Tibial artery (tissue), 4 donors: ENCODE data around the gene SCRT2.

Experiments
- DNase-seq, 2 donors: peaks; one replicate each; pipeline ENCODE4 v3.0.0-alpha.2; 2019
- H3K27ac ChIP-seq, 2 donors: fragments of 200-600 bp; sonication (generic) in 1 of 2; 1 replicate in 1 of 2; 2 replicates in 1 of 2; pipeline ENCODE4 v1.5.1; 2018 to 2019; ENCODE audit warnings: mild to moderate bottlenecking in 1 of 2
- H3K27me3 ChIP-seq, 2 donors: fragments of 200-600 bp; sonication (generic) in 1 of 2; one replicate each; pipeline versions ENCODE4 v1.5.1 to v1.6.0; 2016 to 2019
- H3K36me3 ChIP-seq, 3 donors: fragments of 200-600 bp; sonication (generic) in 2 of 3; one replicate each; pipeline ENCODE4 v1.5.1; 2016 to 2019; ENCODE audit warnings: mild to moderate bottlenecking in 2 of 3
- H3K4me1 ChIP-seq, 4 donors: fragments of 200-600 bp; sonication (generic) in 2 of 4; 1 replicate in 3 of 4; 2 replicates in 1 of 4; pipeline ENCODE4 v1.5.1; 2016 to 2019
- H3K4me3 ChIP-seq, 2 donors: fragments of 200-600 bp; sonication (generic) in 1 of 2; 1 replicate in 1 of 2; 2 replicates in 1 of 2; pipeline ENCODE4 v1.5.1; 2018 to 2019; ENCODE audit warnings: mild to moderate bottlenecking in 2 of 2
- H3K9me3 ChIP-seq, 3 donors: fragments of 200-600 bp; sonication (generic) in 1 of 3; one replicate each; pipeline ENCODE4 v1.5.1; 2016 to 2019
- intact Hi-C: fragments of 100-400 bp; cut with DNase I; formaldehyde crosslinking; loops from one replicate; pipeline ENCODE4 v1.15.0; 2023; ENCODE audit warnings: low total_unique reads
- TF ChIP-seq, protein P1 (sequence below), 2 experiments: fragments of 200-600 bp in 1 of 2; fragments of 450-650 bp in 1 of 2; IDR thresholded peaks; one replicate each; pipeline ENCODE4 v1.5.1; 2017 to 2019; ENCODE audit warnings: antibody characterized with exemption in 2 of 2, mild to moderate bottlenecking in 1 of 2, moderate library complexity in 1 of 2

Gene SCRT2

DNA sequence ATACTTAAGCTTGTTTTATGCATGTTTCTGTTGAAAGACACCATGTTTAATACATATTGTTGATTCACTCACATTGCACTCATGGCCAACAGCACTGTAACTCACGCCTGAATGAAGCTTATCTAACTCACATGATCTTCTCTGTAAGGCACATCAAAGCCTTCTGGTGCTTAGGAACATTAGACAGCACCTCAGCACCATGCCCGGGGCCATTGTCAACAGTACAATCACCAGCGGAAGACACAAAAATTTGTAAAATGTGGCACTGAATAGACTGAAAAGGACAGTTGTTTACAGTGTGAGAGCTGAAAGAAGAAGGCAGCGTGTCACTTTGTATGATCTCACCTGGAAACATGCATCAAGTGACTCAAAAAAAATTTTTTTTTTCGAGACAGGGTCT is 56.6 kb downstream of the SCRT2 start:
- peaks cover 0 to 13% (median 6%) of the 10 kb centered on the region in 3 donors for H3K9me3 ChIP-seq
- H3K27ac ChIP-seq, result no peak overlapping the region
- DNase-seq, result no peak
- TF ChIP-seq, protein P1, sequence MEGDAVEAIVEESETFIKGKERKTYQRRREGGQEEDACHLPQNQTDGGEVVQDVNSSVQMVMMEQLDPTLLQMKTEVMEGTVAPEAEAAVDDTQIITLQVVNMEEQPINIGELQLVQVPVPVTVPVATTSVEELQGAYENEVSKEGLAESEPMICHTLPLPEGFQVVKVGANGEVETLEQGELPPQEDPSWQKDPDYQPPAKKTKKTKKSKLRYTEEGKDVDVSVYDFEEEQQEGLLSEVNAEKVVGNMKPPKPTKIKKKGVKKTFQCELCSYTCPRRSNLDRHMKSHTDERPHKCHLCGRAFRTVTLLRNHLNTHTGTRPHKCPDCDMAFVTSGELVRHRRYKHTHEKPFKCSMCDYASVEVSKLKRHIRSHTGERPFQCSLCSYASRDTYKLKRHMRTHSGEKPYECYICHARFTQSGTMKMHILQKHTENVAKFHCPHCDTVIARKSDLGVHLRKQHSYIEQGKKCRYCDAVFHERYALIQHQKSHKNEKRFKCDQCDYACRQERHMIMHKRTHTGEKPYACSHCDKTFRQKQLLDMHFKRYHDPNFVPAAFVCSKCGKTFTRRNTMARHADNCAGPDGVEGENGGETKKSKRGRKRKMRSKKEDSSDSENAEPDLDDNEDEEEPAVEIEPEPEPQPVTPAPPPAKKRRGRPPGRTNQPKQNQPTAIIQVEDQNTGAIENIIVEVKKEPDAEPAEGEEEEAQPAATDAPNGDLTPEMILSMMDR (IDR thresholded peaks at IDR 0.05), result no peak
- H3K4me3 ChIP-seq, result no peak overlapping the region
- peaks cover 0 to 42% of the 10 kb centered on the region in 2 donors for H3K27me3 ChIP-seq
- H3K4me1 ChIP-seq, result no peaks in the 10 kb centered on the region
- intact Hi-C loops, result no loop called here
- no peaks in the 10 kb centered on the region for H3K36me3 ChIP-seq

DNA sequence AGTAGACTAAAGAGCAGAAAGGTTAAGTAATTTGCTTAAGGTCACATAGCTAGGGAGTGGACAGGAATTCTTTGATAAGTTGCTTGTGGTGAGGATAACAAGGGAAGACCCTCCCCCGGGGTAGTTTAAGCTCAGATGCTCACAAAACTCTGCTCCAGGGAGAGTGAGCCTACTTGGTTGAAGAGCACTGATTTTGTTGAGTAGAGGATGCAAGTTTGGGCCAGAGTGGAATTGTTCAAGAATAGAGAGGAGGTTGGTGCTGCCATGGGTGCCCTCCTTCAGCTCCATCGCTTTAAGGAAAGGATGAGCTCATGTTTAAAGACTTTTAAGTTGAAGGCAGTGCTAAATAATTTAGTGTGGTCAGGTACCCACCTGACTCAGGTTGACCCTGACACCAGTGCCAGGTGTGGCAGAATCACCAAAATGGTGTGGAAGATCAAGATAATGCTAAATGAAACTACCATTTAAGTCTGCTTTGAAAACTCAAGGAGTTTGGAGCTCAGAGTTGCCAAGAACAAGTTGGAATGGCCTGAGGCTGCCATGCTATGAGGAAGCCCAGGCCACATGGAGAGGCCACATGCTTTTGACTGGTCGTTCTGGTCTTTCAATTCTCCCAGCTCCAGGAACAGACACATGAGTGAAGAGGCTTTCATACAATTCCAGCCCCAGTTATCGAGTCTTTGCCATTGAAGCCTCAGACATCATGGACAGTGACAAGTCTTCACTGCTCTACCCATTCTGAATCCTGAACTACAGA is 57.5 kb downstream of the SCRT2 start:
- H3K4me3 ChIP-seq, result no peak overlapping the region
- no peaks in the 10 kb centered on the region for H3K4me1 ChIP-seq
- intact Hi-C loops, result no loop called here
- no peak for DNase-seq
- H3K9me3 ChIP-seq, result peaks cover 0 to 13% (median 6%) of the 10 kb centered on the region in 3 donors
- no peaks in the 10 kb centered on the region for H3K36me3 ChIP-seq
- no peak overlapping the region for H3K27ac ChIP-seq
- TF ChIP-seq, protein P1 (IDR thresholded peaks at IDR 0.05), result no peak
- H3K27me3 ChIP-seq, result peaks cover 0 to 48% of the 10 kb centered on the region in 2 donors

DNA sequence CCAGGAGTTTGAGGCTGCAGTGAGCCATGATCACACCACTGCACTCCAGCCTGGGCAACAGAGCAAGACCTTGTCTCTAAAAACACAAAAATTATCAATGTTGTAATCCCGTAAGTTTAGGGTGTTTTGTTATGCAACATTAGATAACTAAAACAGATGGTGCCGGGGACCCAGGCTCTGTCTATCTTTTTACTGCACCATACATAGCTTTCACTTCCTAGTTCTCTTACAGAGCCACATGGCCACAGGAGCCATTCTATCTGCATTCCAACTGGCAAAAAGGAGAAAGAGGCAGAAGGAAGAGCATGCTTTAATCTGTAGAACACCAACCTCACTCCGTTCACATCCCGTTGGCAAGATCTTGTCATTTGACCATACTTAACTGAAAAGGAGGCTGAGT is 60.1 kb downstream of the SCRT2 start:
- H3K4me1 ChIP-seq, result peaks cover 0 to 8% (median 0%) of the 10 kb centered on the region in 4 donors
- H3K4me3 ChIP-seq, result no peak overlapping the region
- no peak for DNase-seq
- H3K36me3 ChIP-seq, result no peaks in the 10 kb centered on the region
- peaks cover 0 to 52% of the 10 kb centered on the region in 2 donors for H3K27me3 ChIP-seq
- no peak overlapping the region for H3K27ac ChIP-seq
- TF ChIP-seq, protein P1 (IDR thresholded peaks at IDR 0.05), result no peak
- intact Hi-C loops, result no loop called here
- peaks cover 0 to 13% (median 6%) of the 10 kb centered on the region in 3 donors for H3K9me3 ChIP-seq

DNA sequence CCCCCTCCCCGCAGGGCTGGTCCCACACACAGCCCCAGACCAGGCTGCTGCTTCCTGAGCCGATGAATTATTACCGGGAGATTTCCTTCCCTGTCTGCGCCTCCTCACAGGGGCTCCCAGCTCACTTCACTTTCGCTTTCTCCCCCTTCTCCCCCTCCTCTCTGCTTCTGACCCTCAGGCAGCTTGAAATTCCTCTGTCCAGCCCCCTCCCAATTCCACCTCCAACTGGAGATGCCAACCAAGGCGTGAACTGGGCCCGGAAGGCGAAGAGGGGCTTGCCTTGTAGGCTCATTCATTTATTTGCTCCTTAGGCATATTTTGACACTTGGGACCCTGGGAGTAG is 63.8 kb downstream of the SCRT2 start:
- no peak overlapping the region for H3K27ac ChIP-seq
- no peaks in the 10 kb centered on the region for H3K9me3 ChIP-seq
- H3K27me3 ChIP-seq, result peaks cover 0 to 71% of the 10 kb centered on the region in 2 donors
- DNase-seq, result no peak
- TF ChIP-seq, protein P1 (IDR thresholded peaks at IDR 0.05), result no peak
- peaks cover 0 to 15% (median 0%) of the 10 kb centered on the region in 4 donors for H3K4me1 ChIP-seq
- no peak overlapping the region for H3K4me3 ChIP-seq
- intact Hi-C loops, result no loop called here
- H3K36me3 ChIP-seq, result no peaks in the 10 kb centered on the region
